Skin epidermis (tissue), 12 donors: Measurements from ENCODE around the gene GNA12.
"Not testable (repeated sequence)": the region's sequence is repeated elsewhere in the genome, so short reads cannot be mapped to it uniquely, and the experiment has no call there.

Source experiments
- H3K27ac ChIP-seq, 21 experiments: fragments of 200-600 bp; sonication (generic) in 11 of 21; one replicate each; pipeline ENCODE4 v1.5.0; 2020; ENCODE audit warnings: mild to moderate bottlenecking in 3 of 21, inconsistent platforms in 2 of 21, moderate library complexity in 2 of 21
- H3K4me3 ChIP-seq, 7 experiments: fragments of 200-600 bp; sonication (generic) in 2 of 7; one replicate each; pipeline ENCODE4 v1.5.0; 2020; ENCODE audit warnings: inconsistent platforms in 2 of 7, mild to moderate bottlenecking in 2 of 7, moderate library complexity in 1 of 7

Gene GNA12

DNA sequence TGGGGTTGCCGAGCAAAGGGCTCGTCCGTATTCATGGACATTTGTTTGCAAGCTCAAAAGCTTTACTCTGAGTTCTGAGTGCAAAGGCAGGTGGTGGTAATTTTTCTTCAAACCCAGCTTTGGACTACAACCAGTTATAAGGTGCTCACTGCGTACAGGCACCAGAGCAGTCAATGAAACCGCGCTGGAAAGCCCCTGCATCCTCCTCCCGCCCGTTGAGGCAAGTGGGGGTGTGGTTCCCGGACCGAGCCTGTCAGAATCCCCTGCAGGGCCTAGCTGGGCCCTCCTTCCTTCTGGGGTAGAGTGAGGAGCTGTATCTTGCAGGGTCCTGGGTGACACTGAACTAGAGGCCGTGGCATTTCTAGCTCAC lies 133.8 kb downstream of the GNA12 start:
- Histone ChIP-seq H3K4me3 (peak overlapping the region; percentile 3 to 30 (median 21)), H3K27ac (peak overlapping the region in 9 of 21 experiments; percentile 4 to 82 (median 71))

DNA sequence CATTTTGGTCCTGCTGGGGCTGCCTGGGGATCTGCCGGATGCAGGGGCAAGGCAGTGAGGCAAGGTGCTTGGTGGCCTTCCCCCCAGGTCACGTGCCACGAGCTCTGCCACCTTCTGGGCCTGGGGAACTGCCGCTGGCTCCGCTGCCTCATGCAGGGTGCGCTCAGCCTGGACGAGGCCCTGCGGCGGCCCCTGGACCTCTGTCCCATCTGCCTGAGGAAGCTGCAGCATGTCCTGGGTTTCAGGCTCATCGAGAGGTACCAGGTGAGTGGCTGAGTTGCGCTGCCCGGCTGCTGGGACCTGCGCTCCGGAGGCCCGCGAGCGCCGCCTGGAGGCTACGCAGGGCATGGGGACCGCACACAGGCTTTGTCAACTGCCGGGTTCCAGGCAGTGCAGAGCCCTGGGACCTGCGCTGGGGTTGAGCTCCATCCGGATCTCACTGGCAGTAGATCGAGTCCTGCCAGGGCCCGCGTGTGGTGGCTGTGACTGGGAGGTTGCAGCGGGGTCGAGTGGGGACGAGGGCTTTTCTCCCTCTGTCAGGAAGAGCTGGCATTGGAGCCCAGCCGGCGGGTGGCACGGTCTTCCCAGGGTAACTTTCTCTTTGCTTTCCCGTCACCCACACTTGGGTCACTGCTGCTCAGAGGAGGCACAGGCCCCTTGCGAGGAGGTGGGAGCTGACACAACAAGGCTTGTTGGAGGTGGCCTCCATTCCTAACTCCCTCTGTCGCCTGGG lies 134.4 kb downstream of the GNA12 start:
- peak overlapping the region in 9 of 21 experiments; percentile 4 to 82 (median 70) for H3K27ac ChIP-seq
- peak overlapping the region; percentile 3 to 30 (median 21) for H3K4me3 ChIP-seq

DNA sequence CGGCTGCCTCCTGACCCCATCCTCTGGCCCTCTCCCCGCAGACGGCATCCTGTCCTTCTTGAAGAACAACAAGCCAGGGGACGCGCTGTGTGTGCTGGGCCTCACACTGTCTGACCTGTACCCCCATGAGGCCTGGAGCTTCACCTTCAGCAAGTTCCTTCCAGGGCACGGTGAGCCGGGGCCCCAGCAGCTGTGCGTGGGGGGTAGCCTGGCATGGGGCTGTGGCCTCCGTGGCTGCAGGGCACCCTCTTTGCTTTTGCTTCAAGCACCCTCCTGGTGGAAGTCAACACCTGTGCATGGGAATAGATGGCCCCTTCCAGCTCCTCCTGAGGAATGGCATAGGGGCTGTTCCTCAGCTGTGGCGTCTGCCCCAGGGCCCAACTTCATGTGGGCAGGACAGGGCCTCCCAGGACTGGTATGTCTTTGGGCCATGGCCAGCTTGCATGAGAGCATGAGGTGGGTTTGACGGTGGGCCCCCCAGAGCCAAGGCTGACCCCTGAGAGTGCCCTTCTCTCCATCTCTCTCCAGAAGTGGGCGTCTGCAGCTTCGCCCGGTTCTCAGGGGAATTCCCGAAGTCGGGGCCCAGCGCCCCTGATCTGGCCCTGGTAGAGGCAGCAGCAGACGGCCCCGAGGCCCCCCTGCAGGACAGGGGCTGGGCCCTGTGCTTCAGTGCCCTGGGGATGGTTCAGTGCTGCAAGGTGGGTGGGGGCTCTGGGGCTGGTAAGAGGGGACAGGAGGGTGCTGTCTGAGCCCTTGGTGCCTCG lies 135.4 kb downstream of the GNA12 start:
- H3K27ac ChIP-seq, result peak overlapping the region in 3 of 21 experiments; percentile 70 to 82 (median 78)
- H3K4me3 ChIP-seq, result no peak overlapping the region

DNA sequence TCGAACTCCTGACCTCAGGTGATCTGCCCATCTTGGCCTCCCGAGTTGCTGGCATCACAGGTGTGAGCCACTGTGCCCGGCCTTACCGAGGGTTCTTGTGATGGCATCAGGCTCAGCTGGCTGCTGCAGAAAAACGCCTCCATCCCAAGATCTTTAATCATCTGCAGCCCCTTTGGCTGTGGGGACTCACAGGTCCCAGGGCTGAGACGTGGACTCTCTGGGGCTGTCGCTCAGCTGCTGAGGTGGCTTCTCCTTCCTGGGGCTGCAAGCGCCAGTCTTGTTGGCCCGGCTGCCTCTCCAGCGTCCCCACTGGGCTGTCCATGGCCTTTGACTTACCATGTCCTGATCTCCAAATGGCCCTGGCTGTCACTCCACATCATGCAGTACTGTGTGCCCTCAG lies 136.1 kb downstream of the GNA12 start:
- Histone ChIP-seq H3K4me3 (no peak overlapping the region), H3K27ac (no peak overlapping the region)

DNA sequence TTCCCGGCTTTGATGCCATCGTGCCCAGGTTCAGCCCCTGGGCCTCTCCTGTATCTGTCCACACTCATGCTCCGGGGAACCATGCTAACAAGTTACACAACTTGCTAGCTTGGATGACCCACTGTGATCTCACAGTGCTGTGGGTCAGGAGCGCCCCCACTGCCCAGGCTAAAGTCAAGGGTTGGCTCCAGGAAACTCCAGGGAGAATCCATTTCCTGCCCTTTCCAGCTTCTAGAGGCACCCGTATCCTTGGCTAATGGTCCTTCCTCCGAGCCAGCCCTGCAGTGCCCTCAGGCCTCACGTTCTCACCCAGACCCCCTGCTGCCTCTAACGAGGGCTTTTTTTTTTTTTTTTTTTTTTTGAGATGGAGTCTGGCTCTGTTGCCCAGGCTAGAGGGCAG lies 136.6 kb downstream of the GNA12 start:
- Histone ChIP-seq H3K4me3 (no peak overlapping the region), H3K27ac (no peak overlapping the region)

DNA sequence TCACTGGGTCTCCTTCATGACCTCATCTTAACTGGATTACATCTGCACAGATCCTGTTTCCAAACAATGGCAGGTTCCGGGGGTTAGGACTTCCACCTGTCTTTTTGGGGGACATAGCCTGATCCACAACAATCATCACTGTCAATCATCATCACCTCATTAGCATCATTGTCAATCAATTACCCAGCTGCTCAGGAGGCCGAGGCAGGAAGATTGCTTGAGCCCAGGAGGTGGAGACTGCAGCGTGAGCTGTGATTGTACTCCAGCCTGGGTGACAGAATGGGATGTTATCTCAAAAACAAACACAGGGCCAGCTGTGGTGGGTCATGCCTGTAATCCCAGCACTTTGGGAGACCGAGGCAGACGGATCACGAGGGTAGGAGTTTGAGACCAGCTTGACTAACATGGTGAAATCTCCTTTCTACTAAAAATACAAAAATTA lies 137.4 kb downstream of the GNA12 start:
- H3K4me3 ChIP-seq, result no peak overlapping the region
- H3K27ac ChIP-seq, result no peak overlapping the region

DNA sequence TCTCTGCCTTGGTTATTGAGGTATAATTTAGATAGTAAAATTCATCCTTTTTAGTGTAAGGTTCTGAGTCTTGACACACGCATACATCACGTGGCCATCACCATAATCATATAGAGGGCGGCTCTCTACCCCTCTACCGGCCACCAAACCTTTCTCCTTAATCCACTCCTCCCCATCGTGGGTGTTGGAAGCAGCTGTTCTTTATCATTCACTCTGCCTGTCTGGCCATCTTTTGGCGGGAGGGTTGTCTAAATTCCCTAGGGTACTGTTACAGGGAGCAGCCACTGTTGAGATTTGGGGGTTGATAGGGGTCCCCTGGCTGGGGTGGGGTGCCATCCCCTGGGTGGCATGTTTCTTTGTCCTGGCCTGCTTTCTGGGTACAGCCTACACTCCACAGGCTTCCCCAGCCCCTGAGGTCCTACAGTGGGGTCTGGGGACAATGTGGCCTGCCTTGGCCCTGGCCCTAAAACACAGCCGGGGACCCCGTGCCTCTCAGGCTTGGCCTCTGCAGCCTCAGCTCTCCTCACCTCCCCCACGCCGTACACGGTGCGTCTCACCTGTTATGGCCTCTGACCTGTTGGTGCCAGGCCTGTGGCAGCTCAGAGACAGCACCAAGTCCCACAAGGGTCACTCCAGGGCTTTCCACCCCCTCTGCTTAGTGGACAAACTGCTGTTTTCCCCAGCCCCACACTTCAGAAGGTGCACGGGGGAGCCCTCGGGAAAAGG lies 138.6 kb downstream of the GNA12 start:
- Histone ChIP-seq H3K27ac (no peak overlapping the region), H3K4me3 (no peak overlapping the region)

DNA sequence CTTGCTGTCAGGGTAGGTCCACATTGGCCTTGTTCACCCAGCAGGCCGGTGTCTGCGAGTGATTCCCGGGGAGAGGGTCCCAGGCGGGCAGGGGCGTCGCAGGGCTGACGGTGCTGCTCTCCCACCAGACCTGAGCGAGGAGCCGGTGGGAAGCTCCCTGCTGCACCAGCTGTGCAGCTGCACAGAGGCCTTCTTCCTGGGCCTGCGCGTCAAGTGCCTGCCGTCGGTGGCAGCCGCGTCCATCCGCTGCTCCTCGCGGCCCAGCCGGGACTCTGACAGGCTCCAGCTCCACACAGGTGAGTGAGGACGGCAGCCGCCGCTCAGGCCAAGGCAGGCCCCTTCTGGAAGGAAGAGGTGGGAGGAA lies 141.5 kb downstream of the GNA12 start:
- peak overlapping the region in 1 of 21 experiments; percentile 19 for H3K27ac ChIP-seq

DNA sequence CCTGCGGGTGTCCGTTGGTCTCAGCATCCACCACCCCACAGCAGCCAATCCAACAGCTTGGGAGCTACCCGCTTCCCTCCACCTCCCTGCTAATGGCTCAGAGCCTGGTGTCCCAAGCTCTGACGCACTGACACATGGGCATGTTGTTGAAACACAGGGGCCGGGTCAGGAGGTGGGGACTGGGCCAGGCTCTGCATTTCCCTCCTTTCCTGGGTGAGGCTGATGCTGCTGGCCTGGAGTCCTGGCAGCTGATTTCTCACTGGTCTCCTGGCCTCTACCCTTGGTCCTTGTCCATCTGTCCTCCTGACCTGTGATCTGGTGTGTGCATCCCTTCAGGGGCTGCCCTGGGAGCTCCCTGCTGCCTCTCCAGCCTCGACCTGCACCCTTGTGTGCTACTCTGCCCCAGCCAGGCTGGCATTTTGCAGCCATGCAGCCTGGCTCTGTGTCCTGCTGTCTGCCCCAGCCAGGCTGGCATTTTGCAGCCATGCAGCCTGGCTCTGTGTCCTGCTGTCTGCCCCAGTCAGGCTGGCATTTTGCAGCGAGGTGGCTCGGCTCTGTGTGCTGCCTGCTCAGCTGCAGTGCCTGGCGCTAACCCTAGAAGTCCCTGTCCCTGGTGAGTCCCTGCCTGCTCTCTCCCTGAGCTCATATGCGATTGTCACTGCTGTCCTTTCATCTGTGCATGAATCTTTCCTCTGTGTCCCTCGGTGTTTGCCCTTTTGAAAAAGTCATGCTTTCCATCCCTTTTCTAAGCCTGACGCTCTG lies 142.1 kb downstream of the GNA12 start:
- Histone ChIP-seq H3K27ac (no peak overlapping the region), H3K4me3 (no peak overlapping the region)

More for the DNA sequence above, 141.5 kb downstream of the GNA12 start:
- no peak overlapping the region for H3K4me3 ChIP-seq

DNA sequence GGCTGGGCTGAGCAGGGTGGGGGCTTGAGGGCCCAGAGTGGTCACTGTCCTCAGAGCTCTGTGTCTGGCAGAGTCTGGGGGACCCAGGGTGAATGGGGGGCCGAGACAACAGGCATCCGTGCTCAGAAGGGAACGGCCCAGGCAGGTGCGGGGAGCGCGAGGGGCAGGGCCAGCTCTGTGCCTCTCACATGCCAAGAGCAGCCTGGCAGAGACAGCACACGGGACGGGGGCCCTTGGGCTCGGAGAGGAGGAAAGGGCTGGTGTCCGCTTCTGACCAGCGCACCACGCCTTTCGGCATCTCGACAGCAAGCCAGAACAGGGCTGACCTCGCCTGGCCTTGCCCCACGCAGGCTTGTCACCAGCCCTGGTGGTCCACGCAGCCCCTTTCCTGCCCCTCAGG lies 142.7 kb downstream of the GNA12 start:
- Histone ChIP-seq H3K27ac (no peak overlapping the region), H3K4me3 (no peak overlapping the region)

DNA sequence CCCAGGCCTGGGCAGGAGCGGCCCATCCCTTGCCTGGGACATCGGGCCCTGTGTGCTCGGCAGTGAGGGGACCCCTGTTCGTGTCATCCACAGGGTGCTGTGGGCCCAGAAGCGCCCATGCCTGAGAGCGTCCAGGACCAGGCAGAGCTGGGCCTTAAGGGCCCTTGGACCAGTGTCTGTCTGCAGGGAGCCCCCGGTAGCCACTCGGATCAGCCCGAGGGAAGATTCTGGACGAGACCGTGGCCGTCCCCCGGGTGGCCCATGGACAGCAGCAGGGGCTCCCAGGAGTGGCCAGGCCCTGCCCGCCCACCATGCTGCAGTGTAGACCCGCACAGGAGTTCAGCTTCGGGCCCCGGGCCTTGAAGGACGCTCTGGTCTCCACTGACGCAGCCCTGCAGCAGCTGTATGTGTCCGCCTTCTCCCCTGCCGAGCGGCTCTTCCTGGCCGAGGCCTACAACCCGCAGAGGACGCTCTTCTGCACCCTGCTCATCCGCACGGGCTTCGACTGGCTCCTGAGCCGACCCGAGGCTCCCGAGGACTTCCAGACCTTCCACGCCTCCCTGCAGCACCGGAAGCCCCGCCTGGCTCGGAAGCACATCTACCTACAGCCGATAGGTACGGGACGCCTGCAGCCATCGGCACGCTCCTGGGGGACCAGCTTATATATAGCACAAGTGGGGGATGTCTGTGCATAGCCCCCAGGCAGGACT lies 143.8 kb downstream of the GNA12 start:
- Histone ChIP-seq H3K27ac (no peak overlapping the region), H3K4me3 (no peak overlapping the region)

DNA sequence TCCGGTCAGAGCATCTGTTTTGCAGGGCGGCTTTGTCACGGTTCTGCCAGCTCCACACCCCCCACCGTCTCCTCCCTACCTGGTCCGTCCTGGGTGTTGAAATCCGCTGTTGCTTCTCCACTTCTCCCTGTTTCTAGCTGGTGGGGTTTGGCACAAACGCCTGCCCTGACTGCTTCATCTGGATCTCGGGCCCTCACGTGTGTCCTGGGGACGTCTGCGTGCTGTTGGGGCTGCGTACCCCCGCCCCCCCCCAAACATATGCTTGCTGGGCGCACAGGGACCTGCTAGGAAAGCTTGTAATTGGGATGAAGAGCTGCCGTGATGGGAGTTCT lies 144.9 kb downstream of the GNA12 start:
- Histone ChIP-seq H3K4me3 (no peak overlapping the region), H3K27ac (peak overlapping the region in 3 of 21 experiments; percentile 14 to 74 (median 47))

DNA sequence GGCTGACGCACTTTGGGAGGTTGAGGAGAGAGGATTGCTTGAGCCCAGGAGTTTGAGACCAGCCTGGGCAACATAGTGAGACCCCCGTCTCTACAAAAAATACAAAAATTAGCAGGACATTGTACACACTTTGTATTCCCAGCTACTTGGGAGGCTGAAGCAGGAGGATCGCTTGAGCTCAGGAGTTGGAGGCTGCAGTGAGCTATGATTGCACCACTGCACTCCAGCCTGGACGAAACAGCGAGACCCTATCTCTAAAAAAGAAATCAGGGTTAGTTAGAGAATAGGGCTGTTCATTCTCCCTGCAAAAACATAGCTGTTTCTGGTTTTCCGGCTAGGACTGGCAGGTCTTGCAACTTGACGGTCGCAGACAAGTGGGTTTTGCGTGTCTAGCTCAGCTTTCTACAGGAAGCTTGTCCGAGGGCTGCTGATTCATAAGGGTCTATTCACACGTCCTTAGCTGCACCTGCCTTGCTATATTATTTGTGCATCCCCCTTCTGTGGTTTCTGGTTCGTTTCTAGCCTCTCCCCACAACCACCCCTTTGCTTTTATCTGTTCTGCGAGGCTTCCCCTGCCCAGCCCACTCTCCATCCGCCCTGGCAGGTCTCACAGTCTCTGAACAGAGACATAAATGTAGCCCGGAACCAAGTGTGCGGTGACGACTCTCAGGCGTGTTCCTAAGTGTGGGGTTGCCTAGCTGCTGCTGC lies 145.4 kb downstream of the GNA12 start:
- H3K27ac ChIP-seq, result peak overlapping the region in 3 of 21 experiments; percentile 14 to 74 (median 47)
- no peak overlapping the region for H3K4me3 ChIP-seq

DNA sequence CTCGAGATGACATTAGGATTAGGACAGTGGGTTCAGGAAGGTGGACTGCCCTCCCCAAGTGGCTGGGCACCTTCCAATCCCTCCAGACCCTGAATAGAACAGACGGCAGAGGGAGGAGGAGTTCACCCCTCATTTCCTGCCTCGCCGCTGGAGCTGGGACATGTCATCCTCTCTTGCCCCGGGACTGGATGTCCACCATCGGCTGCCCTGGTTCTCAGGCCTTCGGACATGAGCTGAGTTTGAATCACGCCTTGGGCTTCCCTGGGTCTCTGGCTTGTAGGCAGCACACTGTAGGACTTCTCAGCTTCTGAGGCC lies 150.0 kb downstream of the GNA12 start:
- not testable (repeated sequence) for H3K4me3 ChIP-seq, H3K27ac ChIP-seq

DNA sequence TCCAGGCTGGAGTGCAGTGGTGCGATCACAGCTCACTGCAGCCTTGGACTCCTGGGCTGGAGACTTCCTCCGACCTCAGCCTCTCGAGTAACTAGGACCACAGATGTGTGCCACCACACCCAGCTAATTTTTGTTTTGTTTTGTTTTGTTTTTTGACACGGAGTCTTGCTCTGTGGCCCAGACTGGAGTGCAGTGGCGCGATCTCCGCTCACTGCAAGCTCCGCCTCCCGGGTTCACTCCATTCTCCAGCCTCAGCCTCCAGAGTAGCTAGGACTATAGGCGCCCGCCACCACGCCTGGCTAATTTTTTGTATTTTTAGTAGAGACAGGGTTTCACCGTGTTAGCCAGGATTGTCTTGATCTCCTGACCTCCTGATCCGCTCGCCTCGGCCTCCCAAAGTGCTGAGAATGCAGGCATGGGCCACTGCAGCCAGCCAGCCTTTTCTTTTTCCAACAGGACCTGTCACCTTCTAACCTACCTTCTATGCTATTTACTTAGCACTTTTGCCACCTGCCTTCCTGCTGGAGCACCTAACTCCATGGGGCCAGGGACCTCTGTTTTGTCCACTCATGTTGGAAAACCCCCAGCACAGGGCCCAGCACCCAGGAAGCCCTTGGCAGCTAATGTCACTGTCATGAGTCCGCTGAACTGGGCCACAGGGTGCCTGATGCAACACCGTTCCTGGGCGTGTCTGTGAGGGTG lies 150.5 kb downstream of the GNA12 start:
- not testable (repeated sequence) for H3K4me3 ChIP-seq, H3K27ac ChIP-seq

DNA sequence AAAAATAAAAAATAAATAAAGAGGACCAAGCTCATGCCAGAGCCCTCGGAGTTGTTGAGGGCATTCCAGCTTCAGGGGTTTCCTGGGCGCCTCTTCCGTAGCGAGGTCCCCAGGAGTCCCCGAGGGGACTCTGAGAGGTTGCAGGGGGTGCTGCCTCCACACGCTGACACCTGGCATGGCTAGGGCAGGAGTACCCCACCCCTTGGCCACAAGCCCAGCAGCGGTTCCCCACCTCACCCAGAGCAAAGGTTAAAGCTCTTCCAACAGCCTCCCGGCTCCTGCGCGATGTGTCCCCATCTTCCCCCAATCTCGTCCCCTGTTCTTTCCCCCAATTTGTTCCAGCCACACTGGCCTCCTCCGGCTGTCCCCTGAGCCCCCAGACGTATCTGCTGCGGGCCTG lies 151.6 kb downstream of the GNA12 start:
- Histone ChIP-seq H3K4me3 (no peak overlapping the region), H3K27ac (no peak overlapping the region)

DNA sequence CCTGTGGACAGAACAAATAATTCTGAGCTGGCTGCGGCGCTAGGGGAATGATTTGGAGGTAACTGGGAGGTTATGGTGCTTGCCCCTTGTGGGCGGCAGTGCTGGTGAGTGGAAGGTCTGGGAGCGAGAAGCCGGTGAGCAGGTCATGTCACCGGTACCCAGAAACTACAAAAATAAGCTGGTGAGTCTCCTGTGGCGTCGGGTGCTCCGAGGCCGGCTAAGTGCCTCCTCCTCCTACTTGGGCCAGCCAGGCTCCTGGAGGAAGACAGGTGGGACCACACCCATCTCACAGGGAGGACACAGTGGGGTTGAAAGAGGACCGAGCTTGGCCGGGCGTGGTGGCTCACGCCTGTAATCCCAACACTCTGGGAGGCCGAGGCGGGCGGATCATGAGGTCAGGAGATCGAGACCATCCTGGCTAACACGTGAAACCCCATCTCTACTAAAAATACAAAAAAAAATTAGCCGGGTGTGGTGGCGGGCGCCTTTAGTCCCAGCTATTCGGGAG lies 152.1 kb downstream of the GNA12 start:
- H3K4me3 ChIP-seq, H3K27ac ChIP-seq: not testable (repeated sequence)

DNA sequence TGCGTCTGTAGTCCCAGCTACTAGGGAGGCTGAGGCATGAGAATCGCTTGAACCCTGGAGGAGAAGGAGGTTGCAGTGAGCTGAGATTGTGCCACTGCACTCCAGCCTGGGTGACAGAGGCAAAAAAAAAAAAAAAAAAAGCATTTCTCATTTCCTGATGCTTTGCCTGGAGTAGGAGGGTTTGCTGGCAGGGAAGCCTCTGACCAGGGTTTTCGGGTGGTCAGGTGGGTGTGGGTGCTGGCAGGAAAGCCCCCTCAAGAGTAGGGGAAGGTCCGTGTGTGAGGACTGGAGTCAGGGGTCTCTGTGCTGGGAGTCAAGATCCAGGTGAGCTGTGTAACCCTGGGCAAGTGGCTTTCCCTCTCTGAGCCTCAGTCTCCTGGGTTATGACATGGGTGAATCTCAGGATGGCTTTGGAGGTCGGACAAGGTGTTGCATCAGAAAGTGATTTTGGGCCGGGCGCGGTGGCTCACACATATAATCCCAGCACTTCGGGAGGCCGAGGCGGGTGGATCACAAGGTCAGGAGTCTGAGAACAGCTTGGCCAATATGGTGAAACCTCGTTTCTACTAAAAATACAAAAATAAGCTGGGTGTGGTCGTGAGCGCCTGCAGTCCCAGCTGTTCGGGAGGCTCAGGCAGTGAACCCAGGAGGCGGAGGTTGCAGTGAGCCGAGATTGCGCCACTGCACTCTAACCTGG lies 152.9 kb downstream of the GNA12 start:
- Histone ChIP-seq H3K27ac (no peak overlapping the region), H3K4me3 (no peak overlapping the region)
